ENCODE results near the gene PCDHAC2.

PCDHAC2 gene, protein sequence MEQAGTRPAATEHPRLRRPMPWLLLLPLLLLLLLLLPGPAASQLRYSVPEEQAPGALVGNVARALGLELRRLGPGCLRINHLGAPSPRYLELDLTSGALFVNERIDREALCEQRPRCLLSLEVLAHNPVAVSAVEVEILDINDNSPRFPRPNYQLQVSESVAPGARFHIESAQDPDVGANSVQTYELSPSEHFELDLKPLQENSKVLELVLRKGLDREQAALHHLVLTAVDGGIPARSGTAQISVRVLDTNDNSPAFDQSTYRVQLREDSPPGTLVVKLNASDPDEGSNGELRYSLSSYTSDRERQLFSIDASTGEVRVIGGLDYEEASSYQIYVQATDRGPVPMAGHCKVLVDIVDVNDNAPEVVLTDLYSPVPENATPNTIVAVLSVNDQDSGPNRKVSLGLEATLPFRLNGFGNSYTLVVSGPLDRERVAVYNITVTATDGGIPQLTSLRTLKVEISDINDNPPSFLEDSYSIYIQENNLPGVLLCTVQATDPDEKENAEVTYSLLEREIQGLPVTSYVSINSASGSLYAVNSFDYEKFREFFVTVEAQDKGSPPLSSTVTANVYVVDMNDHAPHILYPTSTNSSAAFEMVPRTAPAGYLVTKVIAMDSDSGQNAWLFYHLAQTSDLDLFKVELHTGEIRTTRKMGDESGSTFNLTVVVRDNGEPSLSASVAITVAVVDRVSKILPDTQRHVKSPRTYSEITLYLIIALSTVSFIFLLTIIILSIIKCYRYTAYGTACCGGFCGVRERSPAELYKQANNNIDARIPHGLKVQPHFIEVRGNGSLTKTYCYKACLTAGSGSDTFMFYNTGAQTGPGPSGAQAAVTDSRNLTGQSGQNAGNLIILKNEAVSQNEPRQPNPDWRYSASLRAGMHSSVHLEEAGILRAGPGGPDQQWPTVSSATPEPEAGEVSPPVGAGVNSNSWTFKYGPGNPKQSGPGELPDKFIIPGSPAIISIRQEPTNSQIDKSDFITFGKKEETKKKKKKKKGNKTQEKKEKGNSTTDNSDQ

DNA sequence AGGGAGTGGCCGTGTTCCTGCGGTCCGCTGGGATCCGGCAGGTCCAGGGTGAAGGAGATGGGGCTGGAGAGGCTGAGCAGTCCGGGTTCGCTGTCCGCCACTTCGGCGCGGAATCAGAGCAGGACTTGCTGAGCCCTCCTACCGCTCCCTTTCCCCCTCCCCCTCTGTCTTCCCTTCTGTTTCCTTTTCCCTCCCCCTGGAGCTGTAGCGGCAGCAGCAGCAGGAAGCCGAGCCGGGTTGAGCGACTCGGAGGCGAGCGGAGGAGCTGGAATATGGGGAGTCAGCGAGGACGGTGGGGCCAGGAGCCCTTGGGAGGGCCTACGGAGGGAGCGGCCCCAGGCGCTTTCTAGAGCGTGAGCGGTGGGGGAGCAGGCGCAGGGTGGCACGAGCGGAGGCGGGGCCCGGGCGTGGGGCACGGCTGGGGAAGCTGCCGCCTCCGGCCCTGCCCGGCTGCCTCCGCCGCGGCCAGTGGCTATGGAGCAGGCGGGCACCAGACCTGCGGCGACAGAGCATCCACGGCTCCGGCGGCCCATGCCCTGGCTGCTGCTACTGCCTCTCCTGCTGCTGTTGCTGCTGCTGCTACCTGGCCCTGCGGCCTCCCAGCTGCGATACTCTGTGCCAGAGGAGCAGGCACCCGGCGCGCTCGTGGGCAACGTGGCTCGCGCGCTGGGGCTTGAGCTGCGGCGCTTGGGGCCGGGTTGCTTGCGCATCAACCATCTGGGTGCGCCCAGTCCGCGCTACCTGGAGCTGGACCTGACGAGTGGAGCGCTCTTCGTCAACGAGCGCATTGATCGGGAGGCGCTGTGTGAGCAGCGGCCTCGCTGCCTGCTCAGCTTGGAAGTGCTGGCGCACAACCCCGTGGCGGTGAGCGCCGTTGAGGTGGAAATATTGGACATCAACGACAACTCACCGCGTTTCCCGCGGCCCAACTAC lies at the start of gene PCDHAC2:
PCDHAC2 (plus strand) TSS at position 184 of the 933 bp plus-strand sequence; CDS start at position 475, 291 bp downstream.
- no peaks in the 10 kb centered on the region for H3K4me1 Mint-ChIP-seq
- no peak within 1 kb of the TSS for H3K27ac Mint-ChIP-seq
- CTCF ChIA-PET, result no interaction called here
- DNase-seq, result no peak
- no peaks in the 10 kb centered on the region for H3K9me3 Mint-ChIP-seq
- H3K36me3 Mint-ChIP-seq, result no peaks in the 10 kb centered on the region
- peaks cover 37% of the 10 kb centered on the region for H3K27me3 Mint-ChIP-seq
- H3K4me3 Mint-ChIP-seq, result no peak within 1 kb of the TSS

DNA sequence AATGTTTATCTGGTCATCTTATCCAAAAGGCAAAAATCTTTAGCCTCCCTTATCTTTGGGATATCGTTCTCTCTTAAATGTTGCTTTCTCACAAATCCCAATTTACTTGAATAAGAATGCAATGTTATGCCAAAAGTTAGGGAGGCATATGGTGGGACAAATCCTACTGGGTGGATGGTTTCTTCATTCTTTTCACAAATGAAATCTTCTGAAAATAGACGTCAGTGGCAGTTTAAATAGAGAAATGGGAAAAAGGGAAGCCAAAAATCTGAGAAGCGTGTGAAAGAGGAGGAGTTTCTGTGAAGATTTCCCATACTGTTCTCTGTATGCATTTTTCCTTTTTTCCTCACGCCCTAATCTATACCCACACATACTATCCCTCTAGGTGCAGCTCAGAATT lies 42.7 kb upstream of the PCDHAC2 start:
- peaks cover 40% of the 10 kb centered on the region for H3K27me3 Mint-ChIP-seq
- DNase-seq, result no peak
- CTCF ChIA-PET, result no interaction called here

DNA sequence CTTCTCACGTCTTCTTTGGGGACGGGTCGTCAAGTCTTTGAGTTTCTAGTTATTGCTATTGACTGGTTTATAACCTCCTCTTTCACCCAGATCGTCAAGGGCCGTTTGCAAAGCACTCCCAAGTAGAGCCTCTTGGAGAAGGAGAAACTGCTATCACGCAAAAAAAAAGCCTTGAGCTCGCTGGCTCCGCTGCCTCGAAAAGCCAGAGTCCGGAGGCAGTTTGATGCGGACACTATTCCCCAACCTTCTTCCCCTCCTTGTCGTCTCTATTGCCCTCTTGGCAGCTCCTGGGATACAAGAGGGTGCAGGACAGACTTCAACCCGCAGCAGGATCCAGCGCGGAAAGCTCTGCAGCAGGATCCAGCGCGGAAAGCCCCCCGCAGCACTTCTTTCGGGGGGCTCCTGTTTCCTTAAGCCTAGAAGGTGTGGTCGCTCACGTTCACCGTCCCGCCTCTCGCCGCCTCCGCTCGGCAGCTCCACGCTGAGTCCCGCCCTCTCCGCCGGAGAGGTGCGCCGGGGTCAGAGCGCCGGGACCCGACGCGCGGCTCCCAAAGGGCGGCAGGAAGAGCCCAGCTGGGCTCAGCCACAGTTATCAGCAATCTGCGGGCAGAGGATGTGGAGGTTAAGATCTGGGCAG lies 40.4 kb upstream of the PCDHAC2 start, which contains the start of gene PCDHAC1:
PCDHAC1 (plus strand) TSS at position 494 of the 637 bp plus-strand sequence. CDS start 594 bp downstream, outside the sequence.
- no peak for DNase-seq
- peaks cover 11% of the 10 kb centered on the region for H3K9me3 Mint-ChIP-seq
- peaks cover 3% of the 10 kb centered on the region for H3K4me1 Mint-ChIP-seq
- CTCF ChIA-PET, result no interaction called here
- H3K27me3 Mint-ChIP-seq, result peaks cover 45% of the 10 kb centered on the region
- no peaks in the 10 kb centered on the region for H3K36me3 Mint-ChIP-seq
- peak within 1 kb of the TSS; percentile 15 for H3K4me3 Mint-ChIP-seq
- H3K27ac Mint-ChIP-seq, result no peak within 1 kb of the TSS

More for the DNA sequence above, 42.7 kb upstream of the PCDHAC2 start:
- Mint-ChIP-seq H3K4me3 (no peak overlapping the region), H3K4me1 (peaks cover 3% of the 10 kb centered on the region), H3K27ac (no peak overlapping the region), H3K36me3 (no peaks in the 10 kb centered on the region), H3K9me3 (peaks cover 8% of the 10 kb centered on the region)

DNA sequence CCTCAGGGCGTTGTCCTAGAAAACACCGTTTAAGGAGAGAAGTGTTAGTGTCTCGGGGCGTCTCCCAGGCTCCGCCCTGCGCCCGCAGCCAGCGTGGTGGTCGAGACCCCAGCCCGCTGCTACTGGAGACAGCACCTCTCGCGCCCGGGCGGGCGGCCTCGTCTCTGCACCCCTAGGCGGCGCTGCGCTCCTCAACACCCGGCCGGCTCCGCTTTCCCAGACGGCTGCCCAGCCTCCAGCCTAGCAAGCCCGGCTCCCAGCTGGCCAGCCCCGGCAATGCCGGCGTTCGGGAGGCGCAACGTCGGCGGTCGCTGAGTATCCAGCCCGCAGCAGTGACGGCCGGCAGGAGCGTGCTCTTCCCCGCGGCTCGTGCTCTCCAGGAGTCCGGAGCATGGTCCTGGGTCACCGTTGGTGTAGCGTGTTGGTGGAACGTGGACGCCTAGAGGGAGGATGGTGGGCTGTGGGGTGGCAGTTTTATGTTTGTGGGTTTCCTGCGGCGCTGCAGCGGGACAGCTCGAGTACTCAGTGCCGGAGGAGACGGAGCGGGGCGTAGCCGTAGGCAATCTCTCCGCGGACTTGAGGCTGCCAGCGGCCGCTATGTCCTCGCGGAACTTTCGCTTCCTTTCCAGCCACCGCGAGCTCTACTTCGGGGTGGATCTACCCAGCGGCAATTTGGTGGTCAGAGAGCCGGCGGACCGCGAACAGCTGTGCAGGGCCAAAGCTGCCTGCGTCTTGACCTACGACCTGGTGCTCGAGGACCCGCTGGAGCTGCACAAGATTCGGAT lies 39.6 kb upstream of the PCDHAC2 start:
- Mint-ChIP-seq H3K27ac (no peak overlapping the region), H3K4me1 (peaks cover 3% of the 10 kb centered on the region), H3K27me3 (peaks cover 45% of the 10 kb centered on the region), H3K9me3 (peaks cover 11% of the 10 kb centered on the region), H3K4me3 (peak overlapping the region; percentile 15), H3K36me3 (no peaks in the 10 kb centered on the region)
- DNase-seq, result peak; percentile 22
- CTCF ChIA-PET, result no interaction called here

DNA sequence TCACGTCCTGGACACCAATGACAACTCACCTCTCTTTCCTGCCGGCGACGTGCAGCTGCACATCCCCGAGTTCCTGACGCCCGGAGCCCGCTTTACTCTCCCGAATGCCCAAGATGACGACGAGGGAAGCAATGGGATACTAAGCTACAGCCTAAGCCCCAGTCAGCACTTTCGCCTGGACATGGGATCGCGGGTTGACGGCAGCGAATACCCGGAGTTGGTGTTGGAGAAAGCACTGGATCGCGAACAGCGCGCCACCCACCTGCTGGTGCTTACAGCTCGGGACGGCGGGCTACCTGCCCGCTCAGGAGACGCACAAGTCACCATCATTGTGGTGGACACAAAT lies 39.1 kb upstream of the PCDHAC2 start:
- peaks cover 11% of the 10 kb centered on the region for H3K9me3 Mint-ChIP-seq
- H3K36me3 Mint-ChIP-seq, result no peaks in the 10 kb centered on the region
- peaks cover 3% of the 10 kb centered on the region for H3K4me1 Mint-ChIP-seq
- H3K27me3 Mint-ChIP-seq, result peaks cover 45% of the 10 kb centered on the region
- DNase-seq, result no peak
- no peak overlapping the region for H3K27ac Mint-ChIP-seq
- H3K4me3 Mint-ChIP-seq, result peak overlapping the region; percentile 15
- CTCF ChIA-PET, result no interaction called here

DNA sequence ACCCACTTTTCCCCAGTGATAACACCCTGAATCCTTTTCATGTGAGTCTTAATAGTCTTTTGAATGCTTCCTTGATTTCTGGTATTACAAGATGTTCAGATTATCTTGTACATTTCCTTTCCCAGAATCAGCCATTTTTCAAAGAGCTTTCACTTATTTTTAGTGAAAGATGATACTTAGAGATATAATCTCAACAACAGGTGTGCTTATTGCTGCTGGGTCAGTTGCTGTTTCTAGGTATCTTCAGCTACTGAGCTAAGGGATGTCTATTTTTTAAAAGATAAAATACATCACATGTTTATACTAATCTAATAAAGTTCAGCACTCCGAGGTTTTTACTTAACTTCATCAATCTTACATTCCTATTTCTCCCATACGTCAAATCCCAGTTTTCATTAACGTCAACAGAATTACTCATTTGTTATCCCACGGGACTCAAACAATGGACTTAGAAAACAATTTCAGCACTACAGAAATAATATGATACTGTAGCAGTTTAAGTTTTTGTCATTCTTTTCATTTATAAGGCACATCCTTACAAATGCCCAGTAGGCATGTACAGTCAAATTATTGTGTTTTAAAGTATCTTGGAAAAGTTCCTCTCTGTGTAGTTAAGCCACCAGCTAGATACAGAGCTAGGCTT lies 31.2 kb upstream of the PCDHAC2 start:
- CTCF ChIA-PET, result no interaction called here
- Mint-ChIP-seq H3K4me3 (no peak overlapping the region), H3K27me3 (no peaks in the 10 kb centered on the region), H3K27ac (no peak overlapping the region), H3K9me3 (no peaks in the 10 kb centered on the region), H3K36me3 (no peaks in the 10 kb centered on the region), H3K4me1 (no peaks in the 10 kb centered on the region)
- no peak for DNase-seq

DNA sequence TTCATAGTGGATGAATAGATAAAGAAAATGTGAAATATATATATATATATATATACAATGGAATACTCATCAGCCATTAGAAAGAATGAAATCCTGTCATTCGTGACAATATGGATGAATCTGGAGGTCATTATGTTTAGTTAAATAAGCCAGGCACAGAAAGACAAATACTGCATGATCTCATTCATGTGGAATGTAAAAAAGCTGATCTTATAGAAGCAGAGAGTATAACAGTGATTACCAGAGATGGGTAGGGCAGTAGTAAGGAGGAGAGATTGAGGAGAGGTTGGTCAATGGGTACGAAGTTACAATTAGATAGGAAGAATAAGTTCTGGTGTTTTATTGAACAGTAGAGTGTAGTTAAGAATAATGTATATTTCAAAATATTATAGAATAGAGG lies 19.7 kb upstream of the PCDHAC2 start:
- Mint-ChIP-seq H3K4me1 (no peaks in the 10 kb centered on the region), H3K27ac (no peak overlapping the region), H3K27me3 (no peaks in the 10 kb centered on the region), H3K9me3 (no peaks in the 10 kb centered on the region), H3K36me3 (no peaks in the 10 kb centered on the region), H3K4me3 (no peak overlapping the region)
- CTCF ChIA-PET, result no interaction called here
- no peak for DNase-seq

DNA sequence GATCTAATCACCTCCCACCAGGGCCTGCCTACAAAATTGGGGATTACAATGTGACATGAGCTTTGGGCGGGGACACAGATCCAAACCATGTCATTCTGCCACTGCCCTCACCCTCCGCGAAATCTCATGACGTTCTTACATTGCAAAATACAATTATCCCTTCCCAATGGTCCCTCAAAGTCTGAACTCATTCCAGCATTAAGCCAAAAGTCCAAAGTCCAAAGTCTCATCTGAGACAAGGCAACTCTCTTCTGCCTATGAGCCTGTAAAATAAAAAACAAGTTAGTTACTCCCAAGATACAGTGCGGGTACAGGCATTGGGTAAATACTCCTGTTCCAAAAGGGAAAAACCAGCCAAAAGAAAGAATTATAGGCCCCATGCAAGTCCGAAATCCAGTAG lies 14.6 kb upstream of the PCDHAC2 start:
- DNase-seq, result no peak
- Mint-ChIP-seq H3K9me3 (no peaks in the 10 kb centered on the region), H3K4me1 (no peaks in the 10 kb centered on the region), H3K27me3 (no peaks in the 10 kb centered on the region), H3K36me3 (no peaks in the 10 kb centered on the region), H3K4me3 (no peak overlapping the region), H3K27ac (no peak overlapping the region)
- CTCF ChIA-PET, result no interaction called here

DNA sequence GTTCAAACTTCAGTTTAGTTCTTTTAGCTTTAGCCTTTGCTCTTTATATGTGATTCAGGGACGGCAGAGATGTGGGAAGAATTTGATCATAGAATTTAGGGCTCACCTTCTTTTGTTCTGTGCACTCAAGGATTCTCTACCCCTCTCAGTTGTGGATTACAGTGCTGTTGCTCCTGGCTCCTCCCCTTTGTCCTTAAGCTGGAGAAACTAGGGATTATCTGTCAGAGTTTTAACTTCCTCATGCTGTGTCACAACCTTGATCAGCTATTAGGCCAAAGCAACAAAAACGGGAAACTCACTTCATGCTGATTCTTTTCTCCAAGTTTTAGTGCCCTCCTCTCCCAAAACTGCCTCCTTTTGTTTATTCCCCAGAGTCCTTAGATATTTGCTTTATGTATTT lies 13.0 kb upstream of the PCDHAC2 start:
- Mint-ChIP-seq H3K4me1 (no peaks in the 10 kb centered on the region), H3K36me3 (no peaks in the 10 kb centered on the region), H3K27ac (no peak overlapping the region), H3K4me3 (no peak overlapping the region), H3K27me3 (no peaks in the 10 kb centered on the region), H3K9me3 (no peaks in the 10 kb centered on the region)
- CTCF ChIA-PET, result no interaction called here
- DNase-seq, result no peak

DNA sequence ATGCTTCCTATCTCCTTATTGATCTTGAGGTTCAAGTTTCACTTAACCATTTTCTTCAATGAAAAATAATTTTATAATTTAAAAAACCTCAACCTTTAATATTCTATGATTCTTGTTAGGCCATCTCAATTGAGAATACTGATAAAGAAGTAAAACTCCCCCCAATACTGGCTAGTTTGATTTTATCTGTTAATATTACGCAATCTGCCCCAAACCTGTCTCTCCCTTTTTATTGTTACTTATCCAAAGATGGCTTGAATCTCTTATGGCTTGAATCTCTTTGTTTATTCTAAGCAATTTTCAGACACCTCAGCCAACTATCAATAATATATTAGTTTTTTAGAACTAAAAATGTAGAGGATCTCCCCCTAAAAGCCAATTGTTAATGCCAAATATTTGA lies 4.1 kb upstream of the PCDHAC2 start:
- H3K4me3 Mint-ChIP-seq, result no peak overlapping the region
- H3K36me3 Mint-ChIP-seq, result no peaks in the 10 kb centered on the region
- DNase-seq, result no peak
- H3K4me1 Mint-ChIP-seq, result no peaks in the 10 kb centered on the region
- CTCF ChIA-PET, result no interaction called here
- H3K27me3 Mint-ChIP-seq, result peaks cover 27% of the 10 kb centered on the region
- H3K9me3 Mint-ChIP-seq, result no peaks in the 10 kb centered on the region
- no peak overlapping the region for H3K27ac Mint-ChIP-seq

DNA sequence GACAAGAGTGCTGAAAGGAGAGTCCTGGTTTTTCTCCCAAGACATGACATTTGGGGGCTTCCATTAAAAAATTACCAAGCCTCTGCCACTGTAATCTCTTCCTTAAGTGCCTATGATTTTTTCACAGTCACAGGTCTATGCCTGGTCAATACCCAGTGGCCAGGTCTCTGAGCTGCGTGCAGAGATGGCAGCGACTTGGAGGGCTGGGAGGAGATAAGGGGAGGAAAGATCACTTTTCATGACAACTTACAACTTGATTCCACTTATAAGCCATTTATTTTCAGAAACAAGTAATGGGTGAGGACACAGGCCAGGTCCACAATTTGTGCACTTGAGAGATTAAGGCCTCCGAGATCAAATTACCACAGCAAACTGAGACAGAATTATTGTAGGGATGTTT lies 1.9 kb upstream of the PCDHAC2 start:
- Mint-ChIP-seq H3K4me1 (no peaks in the 10 kb centered on the region), H3K36me3 (no peaks in the 10 kb centered on the region), H3K9me3 (no peaks in the 10 kb centered on the region), H3K27ac (no peak overlapping the region), H3K27me3 (peaks cover 37% of the 10 kb centered on the region), H3K4me3 (no peak overlapping the region)
- no peak for DNase-seq
- CTCF ChIA-PET, result no interaction called here

DNA sequence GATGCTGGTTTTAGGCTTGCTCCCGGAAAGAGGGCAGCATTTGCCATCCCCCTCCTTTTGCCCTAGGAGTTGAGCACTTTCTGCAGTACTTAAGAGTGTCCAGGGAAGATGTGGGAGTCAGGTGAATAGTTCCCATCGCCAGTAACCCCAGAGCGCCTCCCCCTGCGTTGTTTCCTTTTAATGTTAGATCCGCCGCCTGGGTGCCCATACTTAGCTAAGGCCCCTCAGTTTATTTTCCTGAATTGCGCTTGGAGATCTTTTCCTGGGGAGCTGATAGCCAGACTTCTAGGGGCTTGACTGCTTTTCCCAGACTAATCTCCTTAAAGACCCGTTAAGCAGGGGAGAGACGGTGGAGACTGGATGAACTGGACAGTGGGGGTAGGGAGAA lies 377 bp upstream of the PCDHAC2 start:
- Mint-ChIP-seq H3K27me3 (peaks cover 37% of the 10 kb centered on the region), H3K36me3 (no peaks in the 10 kb centered on the region), H3K4me3 (no peak overlapping the region), H3K27ac (no peak overlapping the region), H3K4me1 (no peaks in the 10 kb centered on the region), H3K9me3 (no peaks in the 10 kb centered on the region)
- DNase-seq, result no peak
- CTCF ChIA-PET, result no interaction called here

Data from activated naive CD4-positive, alpha-beta T cell treated with anti-CD3 and anti-CD28 coated beads, Interleukin-2, amount 10 ng/mL, durations not matched to agents 7 days and 5 days (primary cell).